Stomach (tissue), 4 donors: Measurements from ENCODE around the gene PKD1.

ENCODE experiments used
- EP300 ChIP-seq: sonication (generic); formaldehyde crosslinking; IDR thresholded peaks from one replicate; pipeline ENCODE4 v1.6.1; 2017; ENCODE audit warnings: antibody characterized with exemption
- POLR2AphosphoS5 ChIP-seq, 3 donors: sonication (generic); formaldehyde crosslinking; IDR thresholded peaks; one replicate each; pipeline ENCODE4 v1.6.1; 2016; ENCODE audit warnings: antibody characterized with exemption in 3 of 3
- TF ChIP-seq, protein P1 (sequence below), 7 experiments: fragments of 450-650 bp in 4 of 7; fragments of 200-600 bp in 3 of 7; sonication (generic) in 3 of 7; IDR thresholded peaks; one replicate each; pipeline ENCODE4 v1.5.1; 2016 to 2019; ENCODE audit warnings: antibody characterized with exemption in 7 of 7, control low read depth in 2 of 7, mild to moderate bottlenecking in 1 of 7

DNA sequence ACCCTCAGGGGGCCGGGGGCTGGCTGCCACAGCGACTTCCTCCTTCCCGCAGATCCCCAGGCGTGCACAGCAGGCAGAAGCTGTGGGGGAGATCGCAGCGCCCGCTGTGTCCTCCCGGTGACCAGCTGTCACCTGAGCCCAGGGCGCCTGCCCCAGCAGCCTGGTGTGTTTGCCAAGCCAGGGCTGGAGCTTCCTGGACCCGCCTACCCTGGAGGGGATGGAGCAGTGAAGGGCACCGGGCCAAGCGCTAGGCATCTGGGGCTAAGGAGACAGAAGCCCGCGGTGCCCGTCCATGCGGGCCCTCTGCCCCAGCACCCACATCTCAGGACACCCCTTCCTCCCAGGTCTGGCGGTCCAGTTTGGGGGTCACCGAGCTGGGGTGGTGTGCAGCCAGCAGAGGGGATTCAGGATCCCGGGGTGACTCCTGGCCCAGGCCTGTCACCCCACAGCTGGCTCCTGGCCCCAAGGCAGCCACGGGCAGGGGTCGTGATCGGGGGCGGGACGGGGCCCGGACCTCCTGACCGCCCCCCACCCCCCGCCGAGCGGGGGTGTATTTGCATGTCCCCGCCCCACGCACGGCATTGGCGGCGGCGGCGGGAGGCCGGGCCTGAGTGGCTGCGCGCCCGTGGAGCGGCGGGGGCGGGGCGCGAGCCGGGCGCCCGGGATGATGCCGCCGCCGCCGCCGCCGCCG, 12.4 kb upstream of the PKD1 start, which contains the start of gene RAB26:
- TF ChIP-seq, protein P1, sequence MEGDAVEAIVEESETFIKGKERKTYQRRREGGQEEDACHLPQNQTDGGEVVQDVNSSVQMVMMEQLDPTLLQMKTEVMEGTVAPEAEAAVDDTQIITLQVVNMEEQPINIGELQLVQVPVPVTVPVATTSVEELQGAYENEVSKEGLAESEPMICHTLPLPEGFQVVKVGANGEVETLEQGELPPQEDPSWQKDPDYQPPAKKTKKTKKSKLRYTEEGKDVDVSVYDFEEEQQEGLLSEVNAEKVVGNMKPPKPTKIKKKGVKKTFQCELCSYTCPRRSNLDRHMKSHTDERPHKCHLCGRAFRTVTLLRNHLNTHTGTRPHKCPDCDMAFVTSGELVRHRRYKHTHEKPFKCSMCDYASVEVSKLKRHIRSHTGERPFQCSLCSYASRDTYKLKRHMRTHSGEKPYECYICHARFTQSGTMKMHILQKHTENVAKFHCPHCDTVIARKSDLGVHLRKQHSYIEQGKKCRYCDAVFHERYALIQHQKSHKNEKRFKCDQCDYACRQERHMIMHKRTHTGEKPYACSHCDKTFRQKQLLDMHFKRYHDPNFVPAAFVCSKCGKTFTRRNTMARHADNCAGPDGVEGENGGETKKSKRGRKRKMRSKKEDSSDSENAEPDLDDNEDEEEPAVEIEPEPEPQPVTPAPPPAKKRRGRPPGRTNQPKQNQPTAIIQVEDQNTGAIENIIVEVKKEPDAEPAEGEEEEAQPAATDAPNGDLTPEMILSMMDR (IDR thresholded peaks at IDR 0.05): no peak
- TF ChIP-seq POLR2AphosphoS5 (IDR thresholded peaks at IDR 0.05): peak in 2 of 3 donors; percentile 63 to 69
- TF ChIP-seq EP300: no peak
